HepG2 (cell line): Measurements from ENCODE around the gene AUP1. TPM values are rescaled to one million over a fixed set of nuclear protein-coding genes. Genes with fewer than 3 reads are reported as not detected.

ENCODE experiments used
- ATAC-seq: fragments of 200-7000 bp; cut with Tn5 transposase; 3 replicates; pipeline ENCODE4 v1.9.1; 2020; ENCODE audit warnings: mild to moderate bottlenecking, moderate library complexity
- BruUV-seq: library from RNA; stranded (reverse); fragments of 400-500 nt; replicated peaks from 2 replicates; lab custom pipeline; 2021; lab: Mats Ljungman, UMichigan
- CTCF ChIA-PET: fragments of 300-600 bp; formaldehyde crosslinking; extraction: SDS; loops from one replicate; lab custom pipeline; 2021; ENCODE audit warnings: low total read pairs, inconsistent platforms, low intra/inter-chr PET ratio; lab: Yijun Ruan, JAX
- POLR2A ChIA-PET: fragments of 350-600 bp; sonication (Branson Sonifier 250); formaldehyde crosslinking; loops from one replicate; lab custom pipeline; 2020; ENCODE audit warnings: antibody characterized with exemption, inconsistent platforms; lab: Yijun Ruan, JAX
- DNase-seq: peaks from one replicate; pipeline ENCODE4 v3.0.0-alpha.2; 2015; ENCODE audit warnings: low spot score
- FAIRE-seq: peaks from 3 replicates; lab custom pipeline; 2011; peaks lifted over from hg19 to GRCh38; lab: Jason Lieb, UNC
- H2AFZ ChIP-seq: one replicate; pipeline ENCODE4 v1.6.1; 2011; ENCODE audit warnings: low read length, inconsistent platforms
- H3K27ac ChIP-seq: fragments of 300-600 bp; 3 replicates; pipeline ENCODE4 v1.8.0; 2011; ENCODE audit warnings: mixed run types, mild to moderate bottlenecking, mixed read lengths, low read length, inconsistent platforms; ENCODE audit not compliant: insufficient read depth; ENCODE audit errors: extremely low read length
- H3K27me3 ChIP-seq, 2 experiments: fragments of 200-600 bp in 1 of 2; 2 replicates in 1 of 2; 3 replicates in 1 of 2; pipeline versions ENCODE4 v1.6.0 to v1.8.0; 2011; ENCODE audit warnings: low read length in 2 of 2, mild to moderate bottlenecking in 2 of 2, moderate library complexity in 2 of 2, inconsistent platforms in 1 of 2; ENCODE audit not compliant: insufficient read depth in 2 of 2, control insufficient read depth in 1 of 2
- H3K36me3 ChIP-seq, 2 experiments: fragments of 200-600 bp in 1 of 2; replicated peaks in 1 of 2; 2 replicates in 1 of 2; 3 replicates in 1 of 2; pipeline versions ENCODE4 v1.5.1 to v1.8.0; 2011; ENCODE audit warnings: low read length in 2 of 2, inconsistent platforms in 1 of 2; ENCODE audit not compliant: insufficient read depth in 2 of 2, control insufficient read depth in 1 of 2
- H3K4me1 ChIP-seq: 2 replicates; pipeline ENCODE4 v1.5.1; 2012; ENCODE audit warnings: low read length, inconsistent platforms; ENCODE audit not compliant: insufficient read depth
- H3K4me2 ChIP-seq: 2 replicates; pipeline ENCODE4 v1.6.0; 2011; ENCODE audit warnings: low read depth, low read length, inconsistent platforms
- H3K4me3 ChIP-seq, 3 experiments: fragments of 200-600 bp in 1 of 3; sonication (generic), shearing (Covaris generic) in 1 of 3; replicated peaks in 1 of 3; 2 replicates each; pipeline ENCODE4 v1.5.1; 2011 to 2016; ENCODE audit warnings: low read length in 3 of 3, inconsistent platforms in 2 of 3, low read depth in 2 of 3, mild to moderate bottlenecking in 2 of 3, control low read depth in 1 of 3, mixed read lengths in 1 of 3; ENCODE audit not compliant: insufficient read depth in 1 of 3
- H3K79me2 ChIP-seq: one replicate; pipeline ENCODE4 v1.6.1; 2011; ENCODE audit warnings: low read length, inconsistent platforms; ENCODE audit not compliant: insufficient read depth
- H3K9ac ChIP-seq: 2 replicates; pipeline ENCODE4 v1.6.0; 2011; ENCODE audit warnings: mild to moderate bottlenecking, low read depth, low read length, inconsistent platforms; ENCODE audit not compliant: insufficient read depth
- H3K9me3 ChIP-seq: 2 replicates; pipeline ENCODE4 v1.5.1; 2012; ENCODE audit warnings: mild to moderate bottlenecking, low read length
- H4K20me1 ChIP-seq: 2 replicates; pipeline ENCODE4 v1.6.0; 2011; ENCODE audit warnings: inconsistent platforms, mild to moderate bottlenecking, low read length, moderate library complexity; ENCODE audit not compliant: insufficient read depth
- CREM ChIP-seq, 2 experiments: sonication (generic) in 1 of 2; formaldehyde crosslinking in 1 of 2; IDR thresholded peaks; 2 replicates each; pipeline versions ENCODE4 v1.4.0 to v1.6.1; 2016 to 2020; ENCODE audit warnings: antibody characterized with exemption in 1 of 2, mild to moderate bottlenecking in 1 of 2, missing genetic modification reagents in 1 of 2
- GPN1 ChIP-seq: sonication (generic); formaldehyde crosslinking; IDR thresholded peaks from 2 replicates; pipeline ENCODE4 v1.5.1; 2020; ENCODE audit warnings: missing genetic modification reagents, borderline replicate concordance
- NPAS2 ChIP-seq: sonication (generic); formaldehyde crosslinking; IDR thresholded peaks from 2 replicates; pipeline ENCODE4 v1.8.0; 2022; ENCODE audit warnings: mild to moderate bottlenecking, missing genetic modification reagents, borderline replicate concordance
- TAF15 ChIP-seq: fragments of 200-400 bp; formaldehyde crosslinking; IDR thresholded peaks from one replicate; pipeline ENCODE4 v1.6.1; 2018; ENCODE audit warnings: mild to moderate bottlenecking, low read depth, low read length; ENCODE audit not compliant: poor library complexity, severe bottlenecking
- TEAD2 ChIP-seq: sonication (generic); formaldehyde crosslinking; IDR thresholded peaks from 2 replicates; pipeline ENCODE4 v1.9.0; 2021; ENCODE audit warnings: missing genetic modification reagents
- ZBTB42 ChIP-seq: sonication (generic); formaldehyde crosslinking; IDR thresholded peaks from 2 replicates; pipeline ENCODE4 v1.5.0; 2020; ENCODE audit warnings: mild to moderate bottlenecking, missing genetic modification reagents
- ZFP36 ChIP-seq: fragments of 150-350 bp; IDR thresholded peaks from 2 replicates; pipeline ENCODE4 v1.6.1; 2018; ENCODE audit warnings: borderline replicate concordance, low read length, low read depth; ENCODE audit not compliant: partially characterized antibody
- ZNF124 ChIP-seq: sonication (generic); formaldehyde crosslinking; IDR thresholded peaks from 2 replicates; pipeline ENCODE4 v1.4.0; 2020; ENCODE audit warnings: missing genetic modification reagents
- ZNF160 ChIP-seq: sonication (generic); formaldehyde crosslinking; IDR thresholded peaks from 2 replicates; pipeline ENCODE4 v1.8.0; 2022; ENCODE audit warnings: mild to moderate bottlenecking, inconsistent platforms, missing genetic modification reagents
- ZNF180 ChIP-seq: sonication (generic); formaldehyde crosslinking; IDR thresholded peaks from 2 replicates; pipeline ENCODE4 v1.4.0; 2020; ENCODE audit warnings: low read depth, missing genetic modification reagents, borderline replicate concordance
- ZNF274 ChIP-seq: sonication (generic); formaldehyde crosslinking; IDR thresholded peaks from 2 replicates; pipeline ENCODE4 v1.5.1; 2020; ENCODE audit warnings: mild to moderate bottlenecking, missing genetic modification reagents
- ZNF737 ChIP-seq: sonication (generic); formaldehyde crosslinking; IDR thresholded peaks from 2 replicates; pipeline ENCODE4 v1.5.0; 2020; ENCODE audit warnings: missing genetic modification reagents, mild to moderate bottlenecking, borderline replicate concordance
- WGBS: methylation state at CpG from one replicate; pipeline ENCODE4 v1.1.6; 2017; ENCODE audit warnings: low lambda C conversion rate; 5-methylcytosine and 5-hydroxymethylcytosine counted together
- in situ Hi-C: cut with HindIII; loops from 2 replicates; pipeline ENCODE4 v1.10.0; 2017; ENCODE audit warnings: low pct_unique_long_range_greater_than_20kb; ENCODE audit not compliant: extremely low pct_ligation_motif_present
- intact Hi-C: fragments of 100-400 bp; cut with micrococcal nuclease; formaldehyde crosslinking; loops from one replicate; pipeline ENCODE4 v1.10.0; 2022; ENCODE audit not compliant: unreplicated experiment
- polyA plus RNA-seq, 8 experiments: library from polyadenylated mRNA; depleted of rRNA in 3 of 8; stranded (reverse) in 7 of 8; unstranded in 1 of 8; fragments of >200 nt; fragmentation: Illumina TruSeq in 4 of 8; extraction: Trizol in 4 of 8; gene quantifications; 2 replicates each; pipeline versions ENCODE4 v1.2.1 to v1.2.3, GENCODE V29; 2011 to 2016; ENCODE audit warnings: low read depth in 4 of 8, missing spikeins in 1 of 8, mixed read lengths in 1 of 8; ENCODE audit not compliant: insufficient read depth in 1 of 8
- total RNA-seq, 5 experiments: library from RNA; depleted of rRNA; stranded (reverse); fragments of >200 nt; fragmentation: Illumina TruSeq; extraction: Trizol; gene quantifications; 2 replicates each; pipeline ENCODE4 v1.2.3, GENCODE V29; 2016; ENCODE audit warnings: low read depth in 1 of 5
- TF ChIP-seq, protein P1 (sequence below): sonication (generic); formaldehyde crosslinking; IDR thresholded peaks from 2 replicates; pipeline ENCODE4 v1.9.0; 2021; ENCODE audit warnings: missing genetic modification reagents, mild to moderate bottlenecking, borderline replicate concordance
- TF ChIP-seq, protein P2 (sequence below), 2 experiments: fragments of 450-650 bp in 1 of 2; sonication (generic) in 1 of 2; formaldehyde crosslinking in 1 of 2; IDR thresholded peaks; 2 replicates each; pipeline versions ENCODE4 v1.6.1 to v1.8.0; 2016 to 2022; ENCODE audit warnings: antibody characterized with exemption in 1 of 2, mild to moderate bottlenecking in 1 of 2, missing genetic modification reagents in 1 of 2

The AUP1 gene
- total and polyA plus RNA-seq, 2 of the 13 experiments (the other 11 are each of a cell fraction or from before 2014, with no cell fraction given): 174 to 267 TPM

DNA sequence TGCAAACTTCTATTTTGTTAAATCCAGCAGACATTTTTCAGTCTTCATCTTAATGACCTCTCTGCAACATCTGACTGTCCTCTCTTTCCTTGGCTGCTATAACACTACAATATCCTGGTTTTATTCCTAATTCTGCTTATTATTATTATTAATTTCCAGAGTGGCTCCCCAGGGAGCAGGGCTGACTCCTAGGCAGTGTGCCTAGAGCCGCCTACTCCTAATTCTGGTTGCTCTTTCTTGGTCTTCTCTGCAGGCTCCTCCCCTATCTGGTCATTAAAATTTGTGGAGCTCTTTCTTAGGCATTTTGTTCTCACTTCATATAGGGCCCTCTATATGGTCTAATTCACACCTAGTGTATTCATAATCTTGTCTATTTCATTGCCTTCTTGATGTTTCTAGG lies 13.5 kb upstream of the AUP1 start:
- ATAC-seq: no peak
- Histone ChIP-seq H3K79me2 (no peaks in the 10 kb centered on the region), H4K20me1 (no peaks in the 10 kb centered on the region), H3K9ac (no peak overlapping the region), H3K27ac (no peak overlapping the region), H3K27me3 (peaks cover 0 to 28% of the 10 kb centered on the region in 2 experiments; a peak in 3 of 5 replicates), H3K9me3 (no peaks in the 10 kb centered on the region), H3K4me2 (no peak overlapping the region), H3K36me3 (no peaks in the 10 kb centered on the region), H2AFZ (no peak overlapping the region), H3K4me1 (peaks cover 2% of the 10 kb centered on the region), H3K4me3 (no peak overlapping the region)
- WGBS: 41% methylated on average over 1 of the region's 1 CpG
- ChIA-PET POLR2A (no interaction called here), CTCF (no interaction called here)
- in situ Hi-C loops: no loop called here
- BruUV-seq: no TSS peak
- FAIRE-seq: no peak
- TF ChIP-seq ZNF737 (no peak), NPAS2 (CRISPR knock-in tag) (no peak), ZNF160 (no peak), GPN1 (CRISPR knock-in tag) (no peak), TAF15 (no peak), ZNF124 (no peak), ZBTB42 (no peak), CREM (IDR thresholded peaks at IDR 0.05) (no peak), CREM (CRISPR knock-in tag; IDR thresholded peaks at IDR 0.05) (no peak), ZNF274 (CRISPR knock-in tag) (no peak), ZFP36 (no peak), TEAD2 (no peak), ZNF180 (CRISPR knock-in tag) (no peak)
- TF ChIP-seq, protein P1, sequence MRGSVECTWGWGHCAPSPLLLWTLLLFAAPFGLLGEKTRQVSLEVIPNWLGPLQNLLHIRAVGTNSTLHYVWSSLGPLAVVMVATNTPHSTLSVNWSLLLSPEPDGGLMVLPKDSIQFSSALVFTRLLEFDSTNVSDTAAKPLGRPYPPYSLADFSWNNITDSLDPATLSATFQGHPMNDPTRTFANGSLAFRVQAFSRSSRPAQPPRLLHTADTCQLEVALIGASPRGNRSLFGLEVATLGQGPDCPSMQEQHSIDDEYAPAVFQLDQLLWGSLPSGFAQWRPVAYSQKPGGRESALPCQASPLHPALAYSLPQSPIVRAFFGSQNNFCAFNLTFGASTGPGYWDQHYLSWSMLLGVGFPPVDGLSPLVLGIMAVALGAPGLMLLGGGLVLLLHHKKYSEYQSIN (CRISPR knock-in tag): no peak
- TF ChIP-seq, protein P2, sequence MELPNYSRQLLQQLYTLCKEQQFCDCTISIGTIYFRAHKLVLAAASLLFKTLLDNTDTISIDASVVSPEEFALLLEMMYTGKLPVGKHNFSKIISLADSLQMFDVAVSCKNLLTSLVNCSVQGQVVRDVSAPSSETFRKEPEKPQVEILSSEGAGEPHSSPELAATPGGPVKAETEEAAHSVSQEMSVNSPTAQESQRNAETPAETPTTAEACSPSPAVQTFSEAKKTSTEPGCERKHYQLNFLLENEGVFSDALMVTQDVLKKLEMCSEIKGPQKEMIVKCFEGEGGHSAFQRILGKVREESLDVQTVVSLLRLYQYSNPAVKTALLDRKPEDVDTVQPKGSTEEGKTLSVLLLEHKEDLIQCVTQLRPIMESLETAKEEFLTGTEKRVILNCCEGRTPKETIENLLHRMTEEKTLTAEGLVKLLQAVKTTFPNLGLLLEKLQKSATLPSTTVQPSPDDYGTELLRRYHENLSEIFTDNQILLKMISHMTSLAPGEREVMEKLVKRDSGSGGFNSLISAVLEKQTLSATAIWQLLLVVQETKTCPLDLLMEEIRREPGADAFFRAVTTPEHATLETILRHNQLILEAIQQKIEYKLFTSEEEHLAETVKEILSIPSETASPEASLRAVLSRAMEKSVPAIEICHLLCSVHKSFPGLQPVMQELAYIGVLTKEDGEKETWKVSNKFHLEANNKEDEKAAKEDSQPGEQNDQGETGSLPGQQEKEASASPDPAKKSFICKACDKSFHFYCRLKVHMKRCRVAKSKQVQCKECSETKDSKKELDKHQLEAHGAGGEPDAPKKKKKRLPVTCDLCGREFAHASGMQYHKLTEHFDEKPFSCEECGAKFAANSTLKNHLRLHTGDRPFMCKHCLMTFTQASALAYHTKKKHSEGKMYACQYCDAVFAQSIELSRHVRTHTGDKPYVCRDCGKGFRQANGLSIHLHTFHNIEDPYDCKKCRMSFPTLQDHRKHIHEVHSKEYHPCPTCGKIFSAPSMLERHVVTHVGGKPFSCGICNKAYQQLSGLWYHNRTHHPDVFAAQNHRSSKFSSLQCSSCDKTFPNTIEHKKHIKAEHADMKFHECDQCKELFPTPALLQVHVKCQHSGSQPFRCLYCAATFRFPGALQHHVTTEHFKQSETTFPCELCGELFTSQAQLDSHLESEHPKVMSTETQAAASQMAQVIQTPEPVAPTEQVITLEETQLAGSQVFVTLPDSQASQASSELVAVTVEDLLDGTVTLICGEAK (IDR thresholded peaks at IDR 0.05): no peak
- TF ChIP-seq, protein P2 (CRISPR knock-in tag; IDR thresholded peaks at IDR 0.05): no peak
- DNase-seq: no peak
- intact Hi-C loops: no loop called here
